ENCODE results near the gene CSTPP1. TPM values are rescaled to one million over a fixed set of nuclear protein-coding genes. Genes with fewer than 3 reads are reported as not detected.
"Not testable (repeated sequence)": the region's sequence is repeated elsewhere in the genome, so short reads cannot be mapped to it uniquely, and the experiment has no call there.

The CSTPP1 gene
- total RNA-seq, 6 experiments from 2014 or later = 19.4 to 29.2 (median 27.1) TPM

- Mint-ChIP-seq H3K27me3 (ENCODE audit: insufficient read depth) (no peaks in the 10 kb centered on the region; the same call in 1 of the 2 replicates), H3K9me3 (no peaks in the 10 kb centered on the region), H3K27ac (no peak overlapping the region)
Measured at GRCh38 chr11:47107744-47108143, 171.2 kb downstream of the CSTPP1 start.

DNA sequence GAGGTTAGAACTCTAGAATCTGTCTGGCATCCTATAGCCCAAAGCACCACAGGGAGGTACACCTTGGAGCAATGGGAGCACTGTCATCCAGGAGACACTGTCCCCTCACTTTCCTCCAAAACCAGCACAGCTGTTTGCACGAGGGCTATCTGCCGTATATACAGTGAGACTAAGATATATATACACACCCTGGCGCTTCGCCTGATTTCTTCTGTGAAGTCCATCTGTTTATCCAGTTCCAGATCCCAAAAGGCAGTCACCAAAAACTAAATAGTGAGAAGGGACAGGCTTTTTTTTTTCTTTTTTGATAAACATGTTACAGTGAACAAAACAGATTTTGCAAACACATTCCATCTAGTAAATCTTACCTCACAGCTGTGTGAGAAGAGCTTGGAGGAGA is 171.7 kb downstream of the CSTPP1 start:
- H3K27me3 Mint-ChIP-seq (ENCODE audit: insufficient read depth) = no peaks in the 10 kb centered on the region; the same call in 1 of the 2 replicates
- TF ChIP-seq, protein P1, sequence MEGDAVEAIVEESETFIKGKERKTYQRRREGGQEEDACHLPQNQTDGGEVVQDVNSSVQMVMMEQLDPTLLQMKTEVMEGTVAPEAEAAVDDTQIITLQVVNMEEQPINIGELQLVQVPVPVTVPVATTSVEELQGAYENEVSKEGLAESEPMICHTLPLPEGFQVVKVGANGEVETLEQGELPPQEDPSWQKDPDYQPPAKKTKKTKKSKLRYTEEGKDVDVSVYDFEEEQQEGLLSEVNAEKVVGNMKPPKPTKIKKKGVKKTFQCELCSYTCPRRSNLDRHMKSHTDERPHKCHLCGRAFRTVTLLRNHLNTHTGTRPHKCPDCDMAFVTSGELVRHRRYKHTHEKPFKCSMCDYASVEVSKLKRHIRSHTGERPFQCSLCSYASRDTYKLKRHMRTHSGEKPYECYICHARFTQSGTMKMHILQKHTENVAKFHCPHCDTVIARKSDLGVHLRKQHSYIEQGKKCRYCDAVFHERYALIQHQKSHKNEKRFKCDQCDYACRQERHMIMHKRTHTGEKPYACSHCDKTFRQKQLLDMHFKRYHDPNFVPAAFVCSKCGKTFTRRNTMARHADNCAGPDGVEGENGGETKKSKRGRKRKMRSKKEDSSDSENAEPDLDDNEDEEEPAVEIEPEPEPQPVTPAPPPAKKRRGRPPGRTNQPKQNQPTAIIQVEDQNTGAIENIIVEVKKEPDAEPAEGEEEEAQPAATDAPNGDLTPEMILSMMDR (IDR thresholded peaks at IDR 0.05) = no peak
- peaks cover 22% of the 10 kb centered on the region for H3K4me1 Mint-ChIP-seq (ENCODE audit: low read depth)
- no peak overlapping the region for H3K27ac Mint-ChIP-seq
- H3K9me3 Mint-ChIP-seq = no peaks in the 10 kb centered on the region
- DNase-seq = no peak
- no peaks in the 10 kb centered on the region; the same call in 1 of the 2 replicates for H3K36me3 Mint-ChIP-seq (ENCODE audit: low read depth)
- H3K4me3 Mint-ChIP-seq = no peak overlapping the region

More at GRCh38 chr11:47107744-47108143, 171.2 kb downstream of the CSTPP1 start:
- Mint-ChIP-seq H3K4me3 (no peak overlapping the region), H3K36me3 (ENCODE audit: low read depth) (no peaks in the 10 kb centered on the region; the same call in 1 of the 2 replicates), H3K4me1 (ENCODE audit: low read depth) (peaks cover 22% of the 10 kb centered on the region)
- no peak for DNase-seq
- TF ChIP-seq, protein P1 (IDR thresholded peaks at IDR 0.05) = no peak

GRCh38 chr11:47109051-47109726 is 172.6 kb downstream of the CSTPP1 start:
- no peaks in the 10 kb centered on the region; the same call in 1 of the 2 replicates for H3K27me3 Mint-ChIP-seq (ENCODE audit: insufficient read depth)
- no peaks in the 10 kb centered on the region; the same call in 1 of the 2 replicates for H3K36me3 Mint-ChIP-seq (ENCODE audit: low read depth)
- H3K4me1 Mint-ChIP-seq (ENCODE audit: low read depth) = peaks cover 18% of the 10 kb centered on the region
- DNase-seq = no peak
- TF ChIP-seq, protein P1 (IDR thresholded peaks at IDR 0.05) = no peak
- H3K27ac Mint-ChIP-seq = no peak overlapping the region
- H3K9me3 Mint-ChIP-seq = no peaks in the 10 kb centered on the region
- no peak overlapping the region for H3K4me3 Mint-ChIP-seq

- Mint-ChIP-seq H3K4me3 (no peak overlapping the region), H3K27ac (no peak overlapping the region), H3K27me3 (ENCODE audit: insufficient read depth) (no peaks in the 10 kb centered on the region; the same call in 1 of the 2 replicates), H3K4me1 (ENCODE audit: low read depth) (peaks cover 12% of the 10 kb centered on the region), H3K9me3 (no peaks in the 10 kb centered on the region), H3K36me3 (ENCODE audit: low read depth) (no peaks in the 10 kb centered on the region; the same call in 1 of the 2 replicates)
- TF ChIP-seq, protein P1 (IDR thresholded peaks at IDR 0.05) = no peak
- DNase-seq = no peak
Measured at GRCh38 chr11:47109727-47110246, 173.2 kb downstream of the CSTPP1 start.

DNA sequence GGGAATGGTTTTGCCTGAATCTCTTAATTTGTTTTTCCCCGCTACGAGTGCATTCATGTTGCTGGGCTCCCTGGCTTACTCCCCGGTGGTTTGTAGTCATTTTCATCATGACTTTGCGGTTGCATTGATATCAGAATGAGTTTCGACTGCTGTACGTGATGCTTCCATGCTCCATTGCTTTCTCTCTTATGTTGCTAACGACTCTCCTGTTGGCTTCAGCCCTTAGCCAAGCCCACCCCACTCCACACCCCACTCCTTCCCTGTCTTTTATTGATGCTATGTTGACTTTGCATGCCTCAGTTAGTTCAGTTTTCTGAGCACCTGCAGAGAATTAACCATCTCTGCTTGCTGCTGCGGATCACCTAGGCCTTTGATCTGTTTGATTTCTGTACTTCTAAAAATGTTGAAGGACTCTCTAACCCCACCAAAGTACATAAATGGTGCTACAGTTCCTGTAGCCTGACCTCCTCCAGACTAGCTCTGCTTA is 174.8 kb downstream of the CSTPP1 start:
- Mint-ChIP-seq H3K9me3 (no peaks in the 10 kb centered on the region), H3K27ac (no peak overlapping the region), H3K27me3 (ENCODE audit: insufficient read depth) (peaks cover 2% of the 10 kb centered on the region), H3K4me3 (no peak overlapping the region), H3K36me3 (ENCODE audit: low read depth) (no peaks in the 10 kb centered on the region; the same call in 1 of the 2 replicates), H3K4me1 (ENCODE audit: low read depth) (peaks cover 9% of the 10 kb centered on the region; the same call in 1 of the 2 replicates)
- DNase-seq = no peak
- TF ChIP-seq, protein P1 (IDR thresholded peaks at IDR 0.05) = no peak

- not testable (repeated sequence) for H3K4me1 Mint-ChIP-seq (ENCODE audit: low read depth); DNase-seq; H3K27me3 Mint-ChIP-seq (ENCODE audit: insufficient read depth); H3K9me3 Mint-ChIP-seq; H3K27ac Mint-ChIP-seq; H3K36me3 Mint-ChIP-seq (ENCODE audit: low read depth); H3K4me3 Mint-ChIP-seq
Measured at GRCh38 chr11:47112941-47113340, 176.4 kb downstream of the CSTPP1 start.

DNA sequence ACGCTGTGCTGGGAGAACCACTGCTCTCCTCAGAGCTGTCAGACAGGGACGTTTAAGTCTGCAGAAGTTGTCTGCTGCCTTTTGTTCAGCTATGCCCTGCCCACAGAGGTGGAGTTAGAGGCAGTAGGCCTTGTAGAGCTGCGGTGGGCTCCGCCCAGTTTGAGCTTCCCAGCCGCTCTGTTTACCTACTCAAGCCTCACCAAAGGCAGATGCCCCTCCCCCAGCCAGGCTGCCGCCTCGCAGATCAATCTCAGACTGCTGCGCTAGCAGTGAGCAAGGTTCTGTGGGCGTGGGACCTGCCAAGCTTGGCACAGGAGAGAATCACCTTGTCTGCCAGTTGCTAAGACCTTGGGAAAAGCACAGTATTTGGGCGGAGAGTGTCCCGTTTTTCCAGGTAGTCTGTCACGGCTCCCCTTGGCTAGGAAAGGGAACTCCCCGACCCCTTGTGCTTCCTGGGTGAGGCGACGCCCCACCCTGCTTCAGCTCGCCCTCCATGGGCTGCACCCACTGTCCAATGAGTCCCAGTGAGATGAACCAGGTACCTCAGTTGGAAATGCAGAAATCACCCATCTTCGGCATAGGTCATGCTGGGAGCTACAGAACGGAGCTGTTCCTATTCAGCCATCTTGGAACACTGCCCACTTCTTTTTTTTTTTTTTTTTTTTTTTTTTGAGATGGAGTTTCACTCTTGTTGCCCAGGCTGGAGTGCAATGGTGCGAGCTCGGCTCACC is 182.6 kb downstream of the CSTPP1 start:
- not testable (repeated sequence) for DNase-seq; H3K4me3 Mint-ChIP-seq; H3K9me3 Mint-ChIP-seq; H3K4me1 Mint-ChIP-seq (ENCODE audit: low read depth); H3K27me3 Mint-ChIP-seq (ENCODE audit: insufficient read depth); H3K27ac Mint-ChIP-seq; H3K36me3 Mint-ChIP-seq (ENCODE audit: low read depth)
